ENCODE measurements around the gene FARP2. TPM values are rescaled to one million over a fixed set of nuclear protein-coding genes. Genes with fewer than 3 reads are reported as not detected.

The FARP2 gene
- total and polyA plus RNA-seq, 2 of the 13 experiments (the other 11 are each of a cell fraction or from before 2014, with no cell fraction given), result 28.0 to 45.4 TPM

DNA sequence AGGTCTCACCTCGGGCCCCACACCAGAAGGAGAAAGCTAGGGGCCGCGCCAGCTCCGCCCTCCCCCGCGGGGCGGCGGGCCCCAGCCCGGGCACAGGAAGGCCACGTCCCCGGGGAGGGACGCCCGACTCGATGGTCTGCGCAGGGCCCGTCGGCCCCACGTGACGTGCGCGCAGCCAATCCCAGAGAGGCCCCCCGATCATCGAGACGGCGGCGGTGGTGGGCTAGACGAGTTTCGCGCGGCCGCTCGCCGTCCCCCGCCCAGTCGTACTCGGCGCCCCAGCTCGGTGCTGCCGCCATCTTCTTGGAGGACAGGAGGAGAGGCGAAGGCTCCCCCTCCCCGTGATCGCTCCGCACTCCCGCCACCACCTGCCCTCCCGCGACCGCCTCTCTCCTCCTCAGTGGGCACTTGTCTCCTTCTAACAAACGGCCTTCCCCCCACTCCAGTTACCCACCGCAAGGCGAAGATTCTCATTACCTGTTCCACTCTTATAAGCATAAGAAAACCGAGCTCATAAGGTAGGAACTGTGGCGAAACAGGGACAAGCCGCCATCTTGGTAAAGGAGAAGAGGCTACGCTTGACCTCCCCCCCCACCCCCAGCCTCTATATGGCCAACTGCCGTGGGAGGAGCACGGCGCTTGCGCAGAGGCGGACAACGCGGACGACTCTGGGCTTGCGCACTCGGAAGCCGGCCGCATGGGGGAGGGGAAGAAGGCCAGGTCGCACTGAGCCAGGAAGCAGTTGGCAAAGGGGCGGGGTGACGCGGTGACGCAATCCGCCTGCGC is 40.8 kb upstream of the FARP2 start, which contains the start of gene HDLBP (continued):
- TF ChIP-seq BCL6 (CRISPR knock-in tag; IDR thresholded peaks at IDR 0.05) (peak; percentile 66), NCOA5 (CRISPR knock-in tag; IDR thresholded peaks at IDR 0.05) (no peak), SNAI1 (CRISPR knock-in tag; IDR thresholded peaks at IDR 0.05; ENCODE audit: borderline replicate concordance) (no peak; the same call in 1 of the 2 replicates), JARID2 (CRISPR knock-in tag; IDR thresholded peaks at IDR 0.05; ENCODE audit: insufficient replicate concordance) (peak; percentile 37), NONO (IDR thresholded peaks at IDR 0.05) (no peak), NONO (CRISPR knock-in tag; conservative IDR thresholded peaks at IDR 0.05) (peak; percentile 86), ATF1 (CRISPR knock-in tag; IDR thresholded peaks at IDR 0.05) (0 out of 2 replicates have a peak, but pooled peaks have one; percentile 32), ZNF547 (CRISPR knock-in tag; IDR thresholded peaks at IDR 0.05) (peak; percentile 92), FOXM1 (CRISPR knock-in tag; IDR thresholded peaks at IDR 0.05) (no peak), ZSCAN29 (CRISPR knock-in tag; conservative IDR thresholded peaks at IDR 0.05) (peak; percentile 91; the same call in 1 of the 2 replicates), RAD21 (CRISPR knock-in tag; IDR thresholded peaks at IDR 0.05) (no peak; the same call in 1 of the 2 replicates), YEATS4 (CRISPR knock-in tag; IDR thresholded peaks at IDR 0.05; ENCODE audit: borderline replicate concordance) (peak; percentile 97), SKI (IDR thresholded peaks at IDR 0.05; ENCODE audit: partially characterized antibody) (peak; percentile 89), MED8 (CRISPR knock-in tag; IDR thresholded peaks at IDR 0.05; ENCODE audit: insufficient replicate concordance) (peak; percentile 32), SMAD1 (CRISPR knock-in tag; IDR thresholded peaks at IDR 0.05; ENCODE audit: borderline replicate concordance, low read depth) (no peak), ZNF577 (CRISPR knock-in tag; IDR thresholded peaks at IDR 0.05; ENCODE audit: borderline replicate concordance, low read depth) (no peak), ZNF747 (CRISPR knock-in tag; IDR thresholded peaks at IDR 0.05; ENCODE audit: borderline replicate concordance) (peak; percentile 45)
- TF ChIP-seq, protein P1, sequence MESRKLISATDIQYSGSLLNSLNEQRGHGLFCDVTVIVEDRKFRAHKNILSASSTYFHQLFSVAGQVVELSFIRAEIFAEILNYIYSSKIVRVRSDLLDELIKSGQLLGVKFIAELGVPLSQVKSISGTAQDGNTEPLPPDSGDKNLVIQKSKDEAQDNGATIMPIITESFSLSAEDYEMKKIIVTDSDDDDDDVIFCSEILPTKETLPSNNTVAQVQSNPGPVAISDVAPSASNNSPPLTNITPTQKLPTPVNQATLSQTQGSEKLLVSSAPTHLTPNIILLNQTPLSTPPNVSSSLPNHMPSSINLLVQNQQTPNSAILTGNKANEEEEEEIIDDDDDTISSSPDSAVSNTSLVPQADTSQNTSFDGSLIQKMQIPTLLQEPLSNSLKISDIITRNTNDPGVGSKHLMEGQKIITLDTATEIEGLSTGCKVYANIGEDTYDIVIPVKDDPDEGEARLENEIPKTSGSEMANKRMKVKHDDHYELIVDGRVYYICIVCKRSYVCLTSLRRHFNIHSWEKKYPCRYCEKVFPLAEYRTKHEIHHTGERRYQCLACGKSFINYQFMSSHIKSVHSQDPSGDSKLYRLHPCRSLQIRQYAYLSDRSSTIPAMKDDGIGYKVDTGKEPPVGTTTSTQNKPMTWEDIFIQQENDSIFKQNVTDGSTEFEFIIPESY (CRISPR knock-in tag; IDR thresholded peaks at IDR 0.05), result no peak
- TF ChIP-seq, protein P2, sequence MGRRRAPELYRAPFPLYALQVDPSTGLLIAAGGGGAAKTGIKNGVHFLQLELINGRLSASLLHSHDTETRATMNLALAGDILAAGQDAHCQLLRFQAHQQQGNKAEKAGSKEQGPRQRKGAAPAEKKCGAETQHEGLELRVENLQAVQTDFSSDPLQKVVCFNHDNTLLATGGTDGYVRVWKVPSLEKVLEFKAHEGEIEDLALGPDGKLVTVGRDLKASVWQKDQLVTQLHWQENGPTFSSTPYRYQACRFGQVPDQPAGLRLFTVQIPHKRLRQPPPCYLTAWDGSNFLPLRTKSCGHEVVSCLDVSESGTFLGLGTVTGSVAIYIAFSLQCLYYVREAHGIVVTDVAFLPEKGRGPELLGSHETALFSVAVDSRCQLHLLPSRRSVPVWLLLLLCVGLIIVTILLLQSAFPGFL (CRISPR knock-in tag; IDR thresholded peaks at IDR 0.05), result no peak
- TF ChIP-seq, protein P3, sequence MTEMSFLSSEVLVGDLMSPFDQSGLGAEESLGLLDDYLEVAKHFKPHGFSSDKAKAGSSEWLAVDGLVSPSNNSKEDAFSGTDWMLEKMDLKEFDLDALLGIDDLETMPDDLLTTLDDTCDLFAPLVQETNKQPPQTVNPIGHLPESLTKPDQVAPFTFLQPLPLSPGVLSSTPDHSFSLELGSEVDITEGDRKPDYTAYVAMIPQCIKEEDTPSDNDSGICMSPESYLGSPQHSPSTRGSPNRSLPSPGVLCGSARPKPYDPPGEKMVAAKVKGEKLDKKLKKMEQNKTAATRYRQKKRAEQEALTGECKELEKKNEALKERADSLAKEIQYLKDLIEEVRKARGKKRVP (CRISPR knock-in tag; IDR thresholded peaks at IDR 0.05), result peak in 1 of 2 experiments; percentile 78; a peak in 2 of 4 replicates
- TF ChIP-seq, protein P4, sequence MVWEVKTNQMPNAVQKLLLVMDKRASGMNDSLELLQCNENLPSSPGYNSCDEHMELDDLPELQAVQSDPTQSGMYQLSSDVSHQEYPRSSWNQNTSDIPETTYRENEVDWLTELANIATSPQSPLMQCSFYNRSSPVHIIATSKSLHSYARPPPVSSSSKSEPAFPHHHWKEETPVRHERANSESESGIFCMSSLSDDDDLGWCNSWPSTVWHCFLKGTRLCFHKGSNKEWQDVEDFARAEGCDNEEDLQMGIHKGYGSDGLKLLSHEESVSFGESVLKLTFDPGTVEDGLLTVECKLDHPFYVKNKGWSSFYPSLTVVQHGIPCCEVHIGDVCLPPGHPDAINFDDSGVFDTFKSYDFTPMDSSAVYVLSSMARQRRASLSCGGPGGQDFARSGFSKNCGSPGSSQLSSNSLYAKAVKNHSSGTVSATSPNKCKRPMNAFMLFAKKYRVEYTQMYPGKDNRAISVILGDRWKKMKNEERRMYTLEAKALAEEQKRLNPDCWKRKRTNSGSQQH (CRISPR knock-in tag; IDR thresholded peaks at IDR 0.05; ENCODE audit: low read depth), result peak; percentile 92
- TF ChIP-seq, protein P5, sequence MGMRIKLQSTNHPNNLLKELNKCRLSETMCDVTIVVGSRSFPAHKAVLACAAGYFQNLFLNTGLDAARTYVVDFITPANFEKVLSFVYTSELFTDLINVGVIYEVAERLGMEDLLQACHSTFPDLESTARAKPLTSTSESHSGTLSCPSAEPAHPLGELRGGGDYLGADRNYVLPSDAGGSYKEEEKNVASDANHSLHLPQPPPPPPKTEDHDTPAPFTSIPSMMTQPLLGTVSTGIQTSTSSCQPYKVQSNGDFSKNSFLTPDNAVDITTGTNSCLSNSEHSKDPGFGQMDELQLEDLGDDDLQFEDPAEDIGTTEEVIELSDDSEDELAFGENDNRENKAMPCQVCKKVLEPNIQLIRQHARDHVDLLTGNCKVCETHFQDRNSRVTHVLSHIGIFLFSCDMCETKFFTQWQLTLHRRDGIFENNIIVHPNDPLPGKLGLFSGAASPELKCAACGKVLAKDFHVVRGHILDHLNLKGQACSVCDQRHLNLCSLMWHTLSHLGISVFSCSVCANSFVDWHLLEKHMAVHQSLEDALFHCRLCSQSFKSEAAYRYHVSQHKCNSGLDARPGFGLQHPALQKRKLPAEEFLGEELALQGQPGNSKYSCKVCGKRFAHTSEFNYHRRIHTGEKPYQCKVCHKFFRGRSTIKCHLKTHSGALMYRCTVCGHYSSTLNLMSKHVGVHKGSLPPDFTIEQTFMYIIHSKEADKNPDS (CRISPR knock-in tag; IDR thresholded peaks at IDR 0.05), result no peak

Measured in HepG2 (cell line).